HCT116 (cell line): ENCODE measurements around the gene AKAP13.

Source experiments
- ATF3 ChIP-seq: IDR thresholded peaks from 2 replicates; pipeline ENCODE4 v1.6.1; 2012
- CTCF ChIP-seq, 3 experiments: fragments of 200-600 bp in 1 of 3; sonication (generic) in 1 of 3; IDR thresholded peaks in 2 of 3; conservative IDR thresholded peaks in 1 of 3; 2 replicates each; pipeline ENCODE4 v1.5.1; 2012 to 2017; ENCODE audit warnings: low read depth in 2 of 3, low read length in 2 of 3, antibody characterized with exemption in 1 of 3, borderline replicate concordance in 1 of 3, control low read depth in 1 of 3, mild to moderate bottlenecking in 1 of 3, mixed read lengths in 1 of 3, mixed run types in 1 of 3, moderate library complexity in 1 of 3; ENCODE audit not compliant: insufficient read depth in 1 of 3
- EGR1 ChIP-seq: IDR thresholded peaks from 2 replicates; pipeline ENCODE4 v1.6.1; 2012; ENCODE audit warnings: low read depth
- ELF1 ChIP-seq: IDR thresholded peaks from 2 replicates; pipeline ENCODE4 v1.6.1; 2012; ENCODE audit warnings: low read depth, borderline replicate concordance
- EZH2 ChIP-seq: fragments of 200-600 bp; sonication (generic); IDR thresholded peaks from 2 replicates; pipeline ENCODE4 v1.6.1; 2017; ENCODE audit warnings: antibody characterized with exemption, mixed run types
- MAX ChIP-seq: IDR thresholded peaks from 2 replicates; pipeline ENCODE4 v1.6.1; 2012
- POLR2A ChIP-seq: IDR thresholded peaks from 2 replicates; pipeline ENCODE4 v1.7.0; 2011; ENCODE audit warnings: borderline replicate concordance; ENCODE audit not compliant: insufficient read depth, insufficient read length; ENCODE audit errors: extremely low read depth
- POLR2AphosphoS5 ChIP-seq: IDR thresholded peaks from 2 replicates; pipeline ENCODE4 v1.6.1; 2011; ENCODE audit warnings: mild to moderate bottlenecking, low read depth, low read length, moderate library complexity
- SIN3A ChIP-seq: IDR thresholded peaks from 2 replicates; pipeline ENCODE4 v1.6.1; 2012; ENCODE audit warnings: low read depth
- SP1 ChIP-seq: IDR thresholded peaks from 2 replicates; pipeline ENCODE4 v1.6.1; 2012; ENCODE audit warnings: low read depth
- SRF ChIP-seq: IDR thresholded peaks from 2 replicates; pipeline ENCODE4 v1.6.1; 2012; ENCODE audit warnings: low read depth
- TF ChIP-seq, protein P1 (sequence below): IDR thresholded peaks from 2 replicates; pipeline ENCODE4 v1.6.1; 2012; ENCODE audit warnings: low read depth

DNA sequence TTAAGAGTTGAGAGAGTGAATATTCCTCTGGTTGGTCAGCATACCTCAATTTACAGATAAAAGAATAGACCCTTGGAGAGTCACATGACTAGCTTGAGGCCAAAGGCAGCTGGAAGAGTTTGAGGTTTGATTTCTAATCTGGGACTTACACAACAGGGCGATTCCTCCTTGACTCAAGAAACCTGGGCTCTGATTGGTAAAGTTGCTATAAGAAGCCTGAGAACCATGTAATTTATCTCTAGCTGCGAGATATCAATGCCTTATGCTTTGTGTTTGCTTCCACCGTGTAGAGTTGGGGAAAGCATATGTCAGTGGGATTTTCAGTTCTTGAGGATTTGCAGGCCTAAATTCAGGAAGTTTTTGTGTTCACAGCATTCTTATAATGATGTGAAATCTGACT lies 208.3 kb downstream of the AKAP13 start:
- no peak for TF ChIP-seq CTCF (IDR thresholded peaks at IDR 0.05 in 2 of 3, conservative IDR thresholded peaks at IDR 0.05 in 1 of 3; ENCODE audit: borderline replicate concordance in 1 of 3, insufficient read depth in 1 of 3, low read depth in 2 of 3, low read length in 2 of 3)
- TF ChIP-seq EGR1 = no peak
- no peak for TF ChIP-seq SP1
- TF ChIP-seq EZH2 = no peak
- no peak for TF ChIP-seq POLR2A
- TF ChIP-seq, protein P1, sequence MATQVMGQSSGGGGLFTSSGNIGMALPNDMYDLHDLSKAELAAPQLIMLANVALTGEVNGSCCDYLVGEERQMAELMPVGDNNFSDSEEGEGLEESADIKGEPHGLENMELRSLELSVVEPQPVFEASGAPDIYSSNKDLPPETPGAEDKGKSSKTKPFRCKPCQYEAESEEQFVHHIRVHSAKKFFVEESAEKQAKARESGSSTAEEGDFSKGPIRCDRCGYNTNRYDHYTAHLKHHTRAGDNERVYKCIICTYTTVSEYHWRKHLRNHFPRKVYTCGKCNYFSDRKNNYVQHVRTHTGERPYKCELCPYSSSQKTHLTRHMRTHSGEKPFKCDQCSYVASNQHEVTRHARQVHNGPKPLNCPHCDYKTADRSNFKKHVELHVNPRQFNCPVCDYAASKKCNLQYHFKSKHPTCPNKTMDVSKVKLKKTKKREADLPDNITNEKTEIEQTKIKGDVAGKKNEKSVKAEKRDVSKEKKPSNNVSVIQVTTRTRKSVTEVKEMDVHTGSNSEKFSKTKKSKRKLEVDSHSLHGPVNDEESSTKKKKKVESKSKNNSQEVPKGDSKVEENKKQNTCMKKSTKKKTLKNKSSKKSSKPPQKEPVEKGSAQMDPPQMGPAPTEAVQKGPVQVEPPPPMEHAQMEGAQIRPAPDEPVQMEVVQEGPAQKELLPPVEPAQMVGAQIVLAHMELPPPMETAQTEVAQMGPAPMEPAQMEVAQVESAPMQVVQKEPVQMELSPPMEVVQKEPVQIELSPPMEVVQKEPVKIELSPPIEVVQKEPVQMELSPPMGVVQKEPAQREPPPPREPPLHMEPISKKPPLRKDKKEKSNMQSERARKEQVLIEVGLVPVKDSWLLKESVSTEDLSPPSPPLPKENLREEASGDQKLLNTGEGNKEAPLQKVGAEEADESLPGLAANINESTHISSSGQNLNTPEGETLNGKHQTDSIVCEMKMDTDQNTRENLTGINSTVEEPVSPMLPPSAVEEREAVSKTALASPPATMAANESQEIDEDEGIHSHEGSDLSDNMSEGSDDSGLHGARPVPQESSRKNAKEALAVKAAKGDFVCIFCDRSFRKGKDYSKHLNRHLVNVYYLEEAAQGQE = no peak
- TF ChIP-seq POLR2AphosphoS5 = no peak
- TF ChIP-seq SRF = no peak
- TF ChIP-seq ELF1 = no peak
- TF ChIP-seq ATF3 = no peak
- TF ChIP-seq MAX = no peak
- TF ChIP-seq SIN3A = no peak
